K562 (cell line): ENCODE data around the gene TGFBR1. TPM values are rescaled to one million over a fixed set of nuclear protein-coding genes. Genes with fewer than 3 reads are reported as not detected.

Experiments
- ETS2 ChIP-seq: IDR thresholded peaks from 2 replicates; pipeline ENCODE4 v1.6.1; 2016; ENCODE audit warnings: borderline replicate concordance, missing genetic modification characterization, mild to moderate bottlenecking, moderate library complexity, missing compliant biosample characterization; ENCODE audit not compliant: poor library complexity, severe bottlenecking
- ILF3 ChIP-seq: fragments of 450-650 bp; IDR thresholded peaks from 2 replicates; pipeline ENCODE4 v1.6.1; 2018; ENCODE audit warnings: antibody characterized with exemption, mild to moderate bottlenecking, moderate library complexity, borderline replicate concordance
- IRF9 ChIP-seq: fragments of 450-650 bp; IDR thresholded peaks from 2 replicates; pipeline ENCODE4 v1.6.1; 2016; ENCODE audit warnings: missing biosample characterization, missing genetic modification characterization
- LARP7 ChIP-seq: fragments of 450-650 bp; IDR thresholded peaks from 2 replicates; pipeline ENCODE4 v1.6.1; 2016
- MTA1 ChIP-seq: fragments of 450-650 bp; IDR thresholded peaks from 2 replicates; pipeline ENCODE4 v1.6.1; 2017; ENCODE audit warnings: borderline replicate concordance
- NONO ChIP-seq, 2 experiments: fragments of 200-400 bp in 1 of 2; fragments of 450-650 bp in 1 of 2; formaldehyde crosslinking in 1 of 2; IDR thresholded peaks; 2 replicates each; pipeline ENCODE4 v1.6.1; 2017; ENCODE audit warnings: low read depth in 2 of 2, mild to moderate bottlenecking in 2 of 2, moderate library complexity in 2 of 2, low read length in 1 of 2
- RAD21 ChIP-seq, 2 experiments: fragments of 250-450 bp in 1 of 2; fragments of 450-650 bp in 1 of 2; sonication (Bioruptor Pico) in 1 of 2; formaldehyde crosslinking in 1 of 2; IDR thresholded peaks in 1 of 2; conservative IDR thresholded peaks in 1 of 2; 2 replicates each; pipeline versions ENCODE4 v1.4.0 to v1.8.0; 2020 to 2022; ENCODE audit warnings: mild to moderate bottlenecking in 2 of 2, moderate library complexity in 1 of 2
- REST ChIP-seq, 2 experiments: fragments of 450-650 bp; formaldehyde crosslinking in 1 of 2; IDR thresholded peaks; 2 replicates each; pipeline versions ENCODE4 v1.4.0 to v1.6.1; 2014 to 2020; ENCODE audit warnings: mild to moderate bottlenecking in 2 of 2, borderline replicate concordance in 1 of 2, low read depth in 1 of 2
- RFX7 ChIP-seq: fragments of 250-450 bp; sonication (Bioruptor Pico); IDR thresholded peaks from 2 replicates; pipeline ENCODE4 v1.5.1; 2021; ENCODE audit warnings: mild to moderate bottlenecking
- SMARCE1 ChIP-seq: fragments of 450-650 bp; IDR thresholded peaks from 2 replicates; pipeline ENCODE4 v1.7.1; 2016; ENCODE audit warnings: mild to moderate bottlenecking
- SOX6 ChIP-seq: fragments of 450-650 bp; IDR thresholded peaks from 2 replicates; pipeline ENCODE4 v1.6.1; 2014; ENCODE audit warnings: mild to moderate bottlenecking
- TFAP4 ChIP-seq: sonication (generic); formaldehyde crosslinking; IDR thresholded peaks from 2 replicates; pipeline ENCODE4 v1.8.0; 2022; ENCODE audit warnings: missing genetic modification reagents, mild to moderate bottlenecking, moderate library complexity, borderline replicate concordance
- USF1 ChIP-seq: sonication (generic); formaldehyde crosslinking; IDR thresholded peaks from 2 replicates; pipeline ENCODE4 v1.9.0; 2022; ENCODE audit warnings: mild to moderate bottlenecking, missing genetic modification reagents
- ZBTB8A ChIP-seq: fragments of 450-650 bp; IDR thresholded peaks from 2 replicates; pipeline ENCODE4 v1.6.1; 2018; ENCODE audit warnings: mild to moderate bottlenecking, moderate library complexity; ENCODE audit not compliant: partially characterized antibody
- polyA plus RNA-seq, 8 experiments: library from polyadenylated mRNA; depleted of rRNA in 4 of 8; stranded (reverse) in 5 of 8; unstranded in 3 of 8; fragments of >200 nt; fragmentation: Nextera tagmentation in 2 of 8; fragmentation: Illumina TruSeq in 1 of 8; extraction: Ambion mirVana in 2 of 8; extraction: Trizol in 1 of 8; gene quantifications; 2 replicates each; pipeline versions ENCODE4 v1.2.1 to v1.2.3, GENCODE V29; 2011 to 2014; ENCODE audit warnings: inconsistent platforms in 1 of 8, missing spikeins in 1 of 8
- total RNA-seq, 7 experiments: library from RNA; depleted of rRNA in 6 of 7; stranded (reverse); fragments of >200 nt in 6 of 7; fragmentation: Illumina TruSeq in 2 of 7; extraction: Trizol in 2 of 7; gene quantifications; 2 replicates each; pipeline versions ENCODE4 v1.2.1 to v1.2.3, GENCODE V29; 2011 to 2021; ENCODE audit warnings: low replicate concordance in 1 of 7

TGFBR1 gene
- total and polyA plus RNA-seq, 9 of the 15 experiments (the other 6 are each of a cell fraction or from before 2014, with no cell fraction given) = 15.5 to 62.4 (median 42.7) TPM

- TF ChIP-seq REST (IDR thresholded peaks at IDR 0.05; ENCODE audit: borderline replicate concordance) (peak; percentile 66), REST (CRISPR knock-in tag; IDR thresholded peaks at IDR 0.05; ENCODE audit: low read depth) (no peak), SOX6 (no peak), ETS2 (tag) (no peak), TFAP4 (CRISPR knock-in tag) (peak; percentile 18; the same call in 1 of the 2 replicates), RFX7 (CRISPR knock-in tag) (no peak), ILF3 (no peak), NONO (IDR thresholded peaks at IDR 0.05; ENCODE audit: low read depth in 2 of 2, low read length in 1 of 2) (no peak), LARP7 (peak; percentile 86; the same call in 1 of the 2 replicates), USF1 (CRISPR knock-in tag) (no peak), SMARCE1 (peak; percentile 78), MTA1 (peak; percentile 63; the same call in 1 of the 2 replicates), ZBTB8A (no peak), IRF9 (no peak), RAD21 (CRISPR knock-in tag; conservative IDR thresholded peaks at IDR 0.05 in 1 of 2, IDR thresholded peaks at IDR 0.05 in 1 of 2) (peak; percentile 46 to 65)
Measured at GRCh38 chr9:99104459-99105151, at the start of gene TGFBR1 (continued).
